ENCODE results near the gene ITPKB. TPM values are rescaled to one million over a fixed set of nuclear protein-coding genes. Genes with fewer than 3 reads are reported as not detected.
"Not testable (repeated sequence)": the region's sequence is repeated elsewhere in the genome, so short reads cannot be mapped to it uniquely, and the experiment has no call there.

The ITPKB gene
- total RNA-seq, 2 experiments from 2014 or later: 31.0 to 31.9 TPM

DNA sequence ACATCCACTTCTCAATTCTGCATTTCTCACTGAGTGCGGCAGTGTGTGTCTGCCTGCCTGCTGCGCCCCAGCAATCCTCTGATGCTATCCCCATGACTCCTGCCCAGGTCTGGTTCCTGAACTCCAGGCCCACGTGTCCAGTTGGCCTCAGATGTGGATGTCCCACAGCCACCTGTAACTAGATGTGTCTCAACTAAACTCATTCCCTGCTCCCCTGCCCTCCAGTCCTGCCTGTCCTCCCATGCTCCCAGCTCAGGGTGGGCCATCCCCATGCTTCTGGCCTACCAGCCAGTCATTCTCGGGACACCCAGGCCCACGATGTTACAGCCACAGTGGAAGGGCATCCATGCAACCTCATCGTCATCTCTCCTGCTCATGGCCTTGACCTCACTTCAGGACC, 113.8 kb downstream of the ITPKB start:
- H3K36me3 Mint-ChIP-seq (ENCODE audit: low read depth): peaks cover 15% of the 10 kb centered on the region
- H3K4me1 Mint-ChIP-seq: peaks cover 24% of the 10 kb centered on the region
- no peak for DNase-seq
- ChIA-PET POLR2A (no interaction called here), CTCF (interaction anchor here (1.6 to 3.3 kb wide), 2 partner anchors 62 to 75 kb away, joined by 12 read pairs; no protein-coding TSS in a partner anchor)
- H3K9me3 Mint-ChIP-seq (ENCODE audit: low read depth): peaks cover 1% of the 10 kb centered on the region
- no peak overlapping the region for H3K27ac Mint-ChIP-seq
- ATAC-seq: no peak
- intact Hi-C loops (cut with DNase I, micrococcal nuclease): loop anchor here in 1 of 2 experiments (10.0 kb wide), 2 partner anchors 449 to 919 kb away; no protein-coding TSS in a partner anchor
- H3K27me3 Mint-ChIP-seq: no peaks in the 10 kb centered on the region
- no peak overlapping the region for H3K4me3 Mint-ChIP-seq

- peaks cover 1% of the 10 kb centered on the region for H3K9me3 Mint-ChIP-seq (ENCODE audit: low read depth)
- ChIA-PET CTCF (interaction anchor here (0.9 to 3.3 kb wide), 3 partner anchors 9 to 259 kb away, joined by 3 to 12 read pairs (median 4); no protein-coding TSS in a partner anchor), POLR2A (interaction anchor here (0.6 kb wide), 1 partner anchor 281 kb away, joined by 4 read pairs; no protein-coding TSS in a partner anchor)
- no peak overlapping the region for H3K27ac Mint-ChIP-seq
- intact Hi-C loops (cut with DNase I, micrococcal nuclease): loop anchor here in 1 of 2 experiments (10.0 kb wide), 2 partner anchors 450 to 920 kb away; no protein-coding TSS in a partner anchor
- no peaks in the 10 kb centered on the region for H3K27me3 Mint-ChIP-seq
- H3K4me1 Mint-ChIP-seq: peaks cover 24% of the 10 kb centered on the region
- H3K4me3 Mint-ChIP-seq: no peak overlapping the region
- peaks cover 15% of the 10 kb centered on the region for H3K36me3 Mint-ChIP-seq (ENCODE audit: low read depth)
- DNase-seq: no peak
- ATAC-seq: no peak
These were observed 114.6 kb downstream of the ITPKB start for GRCh38 chr1:226624526-226624925.

DNA sequence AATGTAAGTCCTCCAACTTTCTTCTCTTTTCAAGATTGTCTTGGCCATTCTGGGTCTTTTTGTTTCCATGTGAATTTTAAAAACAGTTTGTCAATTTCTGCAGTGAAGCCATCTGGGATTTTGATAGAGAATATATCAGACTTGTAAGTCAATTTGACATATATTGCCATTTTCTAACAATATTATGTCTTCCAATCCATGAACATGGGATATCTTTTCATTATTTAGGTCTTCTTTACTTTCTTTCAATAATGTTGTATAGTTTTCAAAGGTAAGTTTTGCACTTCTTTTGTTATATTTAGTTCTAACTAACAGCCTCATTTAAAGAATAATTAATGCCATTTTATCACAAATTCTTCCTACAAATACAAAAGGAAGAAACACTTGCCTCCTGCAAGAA, 117.1 kb downstream of the ITPKB start:
- no peaks in the 10 kb centered on the region for H3K9me3 Mint-ChIP-seq (ENCODE audit: low read depth)
- DNase-seq: no peak
- no peak for ATAC-seq
- intact Hi-C loops (cut with DNase I, micrococcal nuclease): loop anchor here in 1 of 2 experiments (10.0 kb wide), 2 partner anchors 453 to 923 kb away; no protein-coding TSS in a partner anchor
- peaks cover 5% of the 10 kb centered on the region for H3K36me3 Mint-ChIP-seq (ENCODE audit: low read depth)
- POLR2A ChIA-PET: no interaction called here
- no peak overlapping the region for H3K4me3 Mint-ChIP-seq
- H3K27me3 Mint-ChIP-seq: no peaks in the 10 kb centered on the region
- peaks cover 7% of the 10 kb centered on the region for H3K4me1 Mint-ChIP-seq
- CTCF ChIA-PET: no interaction called here
- no peak overlapping the region for H3K27ac Mint-ChIP-seq

DNA sequence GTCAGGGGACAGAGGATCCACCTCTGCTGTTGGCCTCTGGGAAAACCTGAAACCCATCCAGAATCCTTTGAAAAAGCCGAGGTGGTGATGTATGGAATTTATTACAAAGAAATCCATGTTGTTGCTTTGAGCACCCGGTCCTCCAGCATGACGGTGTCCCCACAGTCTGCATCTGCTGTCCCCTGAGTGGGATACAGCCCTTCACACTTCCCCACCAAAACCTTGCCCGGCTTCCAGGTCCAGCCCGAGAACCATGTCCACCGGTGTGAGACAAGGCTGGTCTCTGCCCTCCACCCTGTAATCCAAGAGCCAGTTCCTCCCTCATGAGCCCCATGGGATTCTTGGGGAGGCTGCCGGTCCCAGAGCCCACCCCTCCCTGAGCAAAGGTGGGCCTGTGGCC, 120.1 kb downstream of the ITPKB start:
- H3K9me3 Mint-ChIP-seq (ENCODE audit: low read depth): no peaks in the 10 kb centered on the region
- no peak overlapping the region for H3K27ac Mint-ChIP-seq
- ATAC-seq (no peak), DNase-seq (no peak)
- H3K4me3 Mint-ChIP-seq: no peak overlapping the region
- POLR2A ChIA-PET: interaction anchor here (0.8 kb wide), 1 partner anchor 401 kb away, joined by 3 read pairs; no protein-coding TSS in a partner anchor
- intact Hi-C loops (cut with DNase I, micrococcal nuclease): no loop called here
- CTCF ChIA-PET: interaction anchor here (1.5 kb wide), 1 partner anchor 10 kb away, joined by 5 read pairs; no protein-coding TSS in a partner anchor
- H3K27me3 Mint-ChIP-seq: no peaks in the 10 kb centered on the region
- H3K4me1 Mint-ChIP-seq: no peaks in the 10 kb centered on the region
- no peaks in the 10 kb centered on the region for H3K36me3 Mint-ChIP-seq (ENCODE audit: low read depth)

GRCh38 chr1:226618380-226618779, 120.7 kb downstream of the ITPKB start:
- POLR2A ChIA-PET: interaction anchor here (0.8 kb wide), 1 partner anchor 402 kb away, joined by 3 read pairs; no protein-coding TSS in a partner anchor
- intact Hi-C loops (cut with DNase I, micrococcal nuclease): no loop called here
- DNase-seq (no peak), ATAC-seq (no peak)
- CTCF ChIA-PET: interaction anchor here (1.5 kb wide), 1 partner anchor 10 kb away, joined by 5 read pairs; no protein-coding TSS in a partner anchor
- Mint-ChIP-seq H3K4me1 (no peaks in the 10 kb centered on the region), H3K27ac (no peak overlapping the region), H3K9me3 (ENCODE audit: low read depth) (no peaks in the 10 kb centered on the region), H3K4me3 (no peak overlapping the region), H3K27me3 (no peaks in the 10 kb centered on the region), H3K36me3 (ENCODE audit: low read depth) (no peaks in the 10 kb centered on the region)

GRCh38 chr1:226617719-226618118, 121.4 kb downstream of the ITPKB start:
- intact Hi-C loops (cut with DNase I, micrococcal nuclease); H3K36me3 Mint-ChIP-seq (ENCODE audit: low read depth); H3K27ac Mint-ChIP-seq; H3K4me3 Mint-ChIP-seq; H3K27me3 Mint-ChIP-seq; H3K4me1 Mint-ChIP-seq; H3K9me3 Mint-ChIP-seq (ENCODE audit: low read depth); POLR2A ChIA-PET; DNase-seq; ATAC-seq: not testable (repeated sequence)
- CTCF ChIA-PET: interaction anchor here (1.5 kb wide), 1 partner anchor 9 kb away, joined by 5 read pairs; no protein-coding TSS in a partner anchor

- H3K36me3 Mint-ChIP-seq (ENCODE audit: low read depth): no peaks in the 10 kb centered on the region
- no peaks in the 10 kb centered on the region for H3K27me3 Mint-ChIP-seq
- no peak overlapping the region for H3K27ac Mint-ChIP-seq
- intact Hi-C loops (cut with DNase I, micrococcal nuclease): no loop called here
- no peaks in the 10 kb centered on the region for H3K4me1 Mint-ChIP-seq
- DNase-seq (no peak), ATAC-seq (no peak)
- H3K4me3 Mint-ChIP-seq: no peak overlapping the region
- CTCF ChIA-PET: no interaction called here
- no peaks in the 10 kb centered on the region for H3K9me3 Mint-ChIP-seq (ENCODE audit: low read depth)
- POLR2A ChIA-PET: no interaction called here
These were observed 122.0 kb downstream of the ITPKB start for GRCh38 chr1:226617109-226617508.

- H3K4me1 Mint-ChIP-seq: no peaks in the 10 kb centered on the region
- DNase-seq (no peak), ATAC-seq (no peak)
- H3K4me3 Mint-ChIP-seq: no peak overlapping the region
- ChIA-PET POLR2A (no interaction called here), CTCF (interaction anchor here (0.7 kb wide), 1 partner anchor 48 kb away, joined by 3 read pairs; no protein-coding TSS in a partner anchor)
- H3K27ac Mint-ChIP-seq: no peak overlapping the region
- intact Hi-C loops (cut with DNase I, micrococcal nuclease): no loop called here
- H3K36me3 Mint-ChIP-seq (ENCODE audit: low read depth): no peaks in the 10 kb centered on the region
- no peaks in the 10 kb centered on the region for H3K9me3 Mint-ChIP-seq (ENCODE audit: low read depth)
- H3K27me3 Mint-ChIP-seq: no peaks in the 10 kb centered on the region
These were observed 122.4 kb downstream of the ITPKB start for GRCh38 chr1:226616636-226617035.

DNA sequence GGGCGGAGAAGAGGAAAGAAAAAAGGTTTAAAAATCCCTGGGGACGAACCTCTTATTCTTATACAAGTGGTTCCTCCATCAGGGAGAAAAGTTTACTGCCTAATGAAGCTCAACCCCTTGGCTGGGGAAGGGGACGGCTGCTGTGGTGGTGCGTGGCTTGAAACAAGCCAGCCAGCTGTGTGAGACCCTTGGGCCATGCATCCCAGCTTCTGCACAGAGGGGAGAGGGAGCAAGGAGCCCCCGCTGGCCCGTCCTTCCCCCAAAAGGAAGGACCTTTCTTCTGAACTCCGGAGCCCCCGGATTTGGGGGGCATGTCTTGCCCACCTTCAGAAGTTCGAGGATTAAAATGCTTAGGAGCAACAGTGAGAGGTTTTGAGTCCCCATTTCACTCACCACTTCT, 123.2 kb downstream of the ITPKB start:
- Mint-ChIP-seq H3K9me3 (ENCODE audit: low read depth) (no peaks in the 10 kb centered on the region), H3K4me1 (no peaks in the 10 kb centered on the region), H3K4me3 (no peak overlapping the region), H3K27me3 (no peaks in the 10 kb centered on the region), H3K36me3 (ENCODE audit: low read depth) (no peaks in the 10 kb centered on the region), H3K27ac (no peak overlapping the region)
- intact Hi-C loops (cut with DNase I, micrococcal nuclease): no loop called here
- POLR2A ChIA-PET: no interaction called here
- ATAC-seq: no peak
- CTCF ChIA-PET: interaction anchor here (0.7 to 1.2 kb wide), 2 partner anchors 17 to 48 kb away, joined by 3 read pairs; no protein-coding TSS in a partner anchor
- no peak for DNase-seq

GRCh38 chr1:226611980-226612379, 127.1 kb downstream of the ITPKB start:
- DNase-seq; H3K4me1 Mint-ChIP-seq; H3K36me3 Mint-ChIP-seq (ENCODE audit: low read depth); ATAC-seq; POLR2A ChIA-PET; H3K27ac Mint-ChIP-seq; intact Hi-C loops (cut with DNase I, micrococcal nuclease); H3K9me3 Mint-ChIP-seq (ENCODE audit: low read depth); H3K4me3 Mint-ChIP-seq; H3K27me3 Mint-ChIP-seq: not testable (repeated sequence)
- CTCF ChIA-PET: interaction anchor here (0.5 to 0.6 kb wide), 2 partner anchors 62 to 825 kb away, joined by 3 read pairs; no protein-coding TSS in a partner anchor

DNA sequence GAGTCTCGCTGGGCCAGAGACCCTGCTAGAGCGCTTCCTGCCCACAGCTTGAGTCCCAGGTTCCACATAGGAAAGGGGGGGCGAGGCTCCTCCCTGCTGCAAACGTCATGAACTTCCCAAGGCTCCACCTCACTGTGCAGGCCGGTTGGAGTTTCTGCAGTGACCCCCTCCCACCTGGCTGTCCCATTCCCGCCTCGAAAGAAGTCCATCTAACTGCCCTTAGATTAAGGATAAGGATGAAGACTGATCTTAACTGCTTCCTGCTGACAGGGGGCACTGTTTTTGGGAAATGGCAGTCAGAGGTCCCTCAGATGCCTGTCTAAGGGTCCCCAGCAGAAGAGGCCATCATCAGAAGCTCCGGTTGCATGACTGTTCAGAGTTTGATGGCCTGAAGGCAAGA, 127.8 kb downstream of the ITPKB start:
- no peaks in the 10 kb centered on the region for H3K4me1 Mint-ChIP-seq
- H3K27ac Mint-ChIP-seq: no peak overlapping the region
- H3K4me3 Mint-ChIP-seq: no peak overlapping the region
- CTCF ChIA-PET: no interaction called here
- intact Hi-C loops (cut with DNase I, micrococcal nuclease): no loop called here
- POLR2A ChIA-PET: no interaction called here
- H3K27me3 Mint-ChIP-seq: no peaks in the 10 kb centered on the region
- no peak for ATAC-seq
- no peaks in the 10 kb centered on the region for H3K36me3 Mint-ChIP-seq (ENCODE audit: low read depth)
- no peaks in the 10 kb centered on the region for H3K9me3 Mint-ChIP-seq (ENCODE audit: low read depth)
- DNase-seq: no peak

- DNase-seq (no peak), ATAC-seq (no peak)
- Mint-ChIP-seq H3K27ac (no peak overlapping the region), H3K4me1 (no peaks in the 10 kb centered on the region), H3K4me3 (no peak overlapping the region), H3K27me3 (no peaks in the 10 kb centered on the region), H3K9me3 (ENCODE audit: low read depth) (no peaks in the 10 kb centered on the region), H3K36me3 (ENCODE audit: low read depth) (no peaks in the 10 kb centered on the region)
- intact Hi-C loops (cut with DNase I, micrococcal nuclease): no loop called here
- POLR2A ChIA-PET: no interaction called here
- CTCF ChIA-PET: interaction anchor here (1.0 kb wide), 1 partner anchor 16 kb away, joined by 3 read pairs; no protein-coding TSS in a partner anchor
These were observed 128.4 kb downstream of the ITPKB start for GRCh38 chr1:226610671-226611070.
